ENCODE data around the gene AUTS2. TPM values are rescaled to one million over a fixed set of nuclear protein-coding genes. Genes with fewer than 3 reads are reported as not detected.

AUTS2 gene
- total RNA-seq, 1 experiment from 2014 or later = 256 TPM

- H3K4ac ChIP-seq (ENCODE audit: low read depth, low read length) = no peak overlapping the region
- H2AFZ ChIP-seq (ENCODE audit: low read length) = no peak overlapping the region
- H3K18ac ChIP-seq (ENCODE audit: insufficient read length, low read depth, low read length) = no peak overlapping the region
- H3K23ac ChIP-seq (ENCODE audit: insufficient read length, low read depth, low read length) = no peak overlapping the region
- H2BK12ac ChIP-seq (ENCODE audit: insufficient read length, low read depth, low read length) = no peak overlapping the region
- peaks cover 5 to 13% of the 10 kb centered on the region in 2 experiments; a peak in 4 of 5 replicates for H3K9me3 Mint-ChIP-seq
- peaks cover 5 to 6% of the 10 kb centered on the region in 2 experiments; a peak in 3 of 4 replicates for H3K4me1 Mint-ChIP-seq
- peaks cover 0 to 3% (median 0%) of the 10 kb centered on the region in 3 experiments; a peak in 1 of 7 replicates for H3K36me3 Mint-ChIP-seq (ENCODE audit: insufficient read depth in 1 of 3, low read depth in 3 of 3)
- H3K56ac ChIP-seq (ENCODE audit: insufficient read length, low read depth, low read length) = no peak overlapping the region
- no peak overlapping the region for H3K4me2 ChIP-seq (ENCODE audit: insufficient read depth, insufficient read length, low read length)
- no peaks in the 10 kb centered on the region for H3K4me1 ChIP-seq (ENCODE audit: insufficient read depth, low read length)
- H3K27me3 ChIP-seq (ENCODE audit: insufficient read depth, low read length) = no peaks in the 10 kb centered on the region
- no peaks in the 10 kb centered on the region for H3K27me3 Mint-ChIP-seq (ENCODE audit: low read depth)
- H3K14ac ChIP-seq (ENCODE audit: insufficient read depth, low read length) = no peak overlapping the region
- H4K8ac ChIP-seq (replicated peaks; ENCODE audit: insufficient read length, low read depth, low read length) = no peak overlapping the region
- H2BK5ac ChIP-seq (ENCODE audit: insufficient read length, low read length) = no peak overlapping the region
- no peak for TF ChIP-seq CTCF (conservative IDR thresholded peaks at IDR 0.05)
- H3K4me3 Mint-ChIP-seq = no peak overlapping the region
- no peak overlapping the region for H3T11ph ChIP-seq (ENCODE audit: low read length)
- no peak overlapping the region for H2AK5ac ChIP-seq (ENCODE audit: insufficient read length, low read length)
- H3K79me2 ChIP-seq (ENCODE audit: insufficient read depth, low read length) = no peaks in the 10 kb centered on the region
- no peak overlapping the region for H4K5ac ChIP-seq (ENCODE audit: insufficient read length, low read depth, low read length)
- no CpG with 5 or more reads among the region's 4 CpGs for WGBS (ENCODE audit: extremely low coverage, insufficient read length, low lambda C conversion rate)
- no peak overlapping the region for H2BK120ac ChIP-seq (ENCODE audit: low read depth, low read length, poor library complexity, severe bottlenecking)
- no peak overlapping the region for H2BK20ac ChIP-seq (ENCODE audit: low read depth, low read length, poor library complexity, severe bottlenecking)
- H3K27ac Mint-ChIP-seq = no peak overlapping the region
- H3K9me3 ChIP-seq (ENCODE audit: control insufficient read depth, low read depth, low read length) = no peaks in the 10 kb centered on the region
- no peak overlapping the region for H3K27ac ChIP-seq (ENCODE audit: insufficient read length, low read depth, low read length)
- H4K91ac ChIP-seq (ENCODE audit: insufficient read length, low read depth, low read length) = no peak overlapping the region
- H2BK15ac ChIP-seq (ENCODE audit: low read depth, low read length) = no peak overlapping the region
- no peaks in the 10 kb centered on the region for H3K23me2 ChIP-seq (ENCODE audit: insufficient read length, low read depth, low read length, poor library complexity, severe bottlenecking)
- no peak overlapping the region for H3K9ac ChIP-seq (ENCODE audit: extremely low read depth, insufficient read length, low read length)
- H4K20me1 ChIP-seq (ENCODE audit: control insufficient read depth, insufficient read depth, insufficient read length) = no peaks in the 10 kb centered on the region
- DNase-seq = no peak
- no peaks in the 10 kb centered on the region for H3K79me1 ChIP-seq (ENCODE audit: insufficient read depth, low read depth, low read length, poor library complexity, severe bottlenecking)
Measured at GRCh38 chr7:70190281-70190680, 592.0 kb downstream of the AUTS2 start.

Measured in H9 (cell line).